Measurements from ENCODE around the gene DNAJC4. TPM values are rescaled to one million over a fixed set of nuclear protein-coding genes. Genes with fewer than 3 reads are reported as not detected.

Gene DNAJC4
- total and polyA plus RNA-seq, 2 of the 8 experiments (the other 6 are each of a cell fraction or from before 2014, with no cell fraction given), result 14.6 to 31.0 TPM

GRCh38 chr11:64238076-64238475 lies 7.7 kb downstream of the DNAJC4 start:
- H2BK120ac ChIP-seq (replicated peaks; ENCODE audit: low read depth, low read length), result no peak overlapping the region
- H2AK5ac ChIP-seq (ENCODE audit: low read depth, low read length), result no peak overlapping the region
- no peak overlapping the region for H4K5ac ChIP-seq (ENCODE audit: insufficient read length, low read depth, low read length)
- no peak overlapping the region for H3K18ac ChIP-seq (ENCODE audit: extremely low read depth, low read length)
- no peak overlapping the region for H2AFZ ChIP-seq (ENCODE audit: low read length)
- no peak overlapping the region for H4K8ac ChIP-seq (ENCODE audit: extremely low read depth, insufficient read depth, low read length)
- peaks cover 0 to 5% (median 1%) of the 10 kb centered on the region in 4 experiments; a peak in 1 of 8 replicates for H3K36me3 ChIP-seq (ENCODE audit: control insufficient read depth in 2 of 4, insufficient read depth in 4 of 4, low read length in 3 of 4)
- peaks cover 0 to 17% (median 7%) of the 10 kb centered on the region in 4 experiments; a peak in 6 of 7 replicates for H3K4me1 ChIP-seq (replicated peaks in 1 of 4; ENCODE audit: control insufficient read depth in 3 of 4, insufficient read depth in 4 of 4, low read length in 3 of 4)
- no peak overlapping the region for H3K56ac ChIP-seq (replicated peaks; ENCODE audit: insufficient read length, low read depth, low read length)
- ChIA-PET POLR2A (ENCODE audit: partially characterized antibody) (interaction anchor here (1.0 to 11.9 kb wide), 9 partner anchors 9 to 79 kb away, joined by 3 to 190 read pairs (median 4); partner anchors contain the start of genes FKBP2, NUDT22, PLCB3 and PPP1R14B), CTCF (ENCODE audit: partially characterized antibody) (interaction anchor here (0.6 to 8.6 kb wide), 9 partner anchors 9 to 1495 kb away, joined by 3 to 51 read pairs (median 6); partner anchors contain the start of genes FERMT3, PLCB3 and PPP1R14B)
- TF ChIP-seq NRF1 (IDR thresholded peaks at IDR 0.05; ENCODE audit: low read depth, low read length) (no peak), FOSL1 (IDR thresholded peaks at IDR 0.05; ENCODE audit: insufficient read depth, low read depth, low read length) (no peak), CBX8 (IDR thresholded peaks at IDR 0.05; ENCODE audit: borderline replicate concordance, low read depth, low read length) (no peak), SIRT6 (IDR thresholded peaks at IDR 0.05; ENCODE audit: low read length) (no peak), HDAC6 (IDR thresholded peaks at IDR 0.05; ENCODE audit: low read depth, low read length) (no peak), EZH2 (IDR thresholded peaks at IDR 0.05; ENCODE audit: low read depth, low read length, severe bottlenecking) (no peak), KDM4A (IDR thresholded peaks at IDR 0.05; ENCODE audit: low read depth, low read length, severe bottlenecking) (no peak), POU5F1 (IDR thresholded peaks at IDR 0.05; ENCODE audit: low read depth, low read length) (no peak), SP4 (IDR thresholded peaks at IDR 0.05; ENCODE audit: low read length) (no peak), RBBP5 (IDR thresholded peaks at IDR 0.05; ENCODE audit: borderline replicate concordance, low read depth, low read length) (no peak), CEBPB (IDR thresholded peaks at IDR 0.05; ENCODE audit: low read depth, low read length) (no peak), BCL11A (IDR thresholded peaks at IDR 0.05; ENCODE audit: low read depth in 2 of 2, low read length in 2 of 2) (no peak)
- TF ChIP-seq, protein P1, sequence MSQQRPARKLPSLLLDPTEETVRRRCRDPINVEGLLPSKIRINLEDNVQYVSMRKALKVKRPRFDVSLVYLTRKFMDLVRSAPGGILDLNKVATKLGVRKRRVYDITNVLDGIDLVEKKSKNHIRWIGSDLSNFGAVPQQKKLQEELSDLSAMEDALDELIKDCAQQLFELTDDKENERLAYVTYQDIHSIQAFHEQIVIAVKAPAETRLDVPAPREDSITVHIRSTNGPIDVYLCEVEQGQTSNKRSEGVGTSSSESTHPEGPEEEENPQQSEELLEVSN (IDR thresholded peaks at IDR 0.05), result no peak
- no peak overlapping the region for H3K23ac ChIP-seq (ENCODE audit: insufficient read length)
- 97% methylated on average over 9 of the region's 9 CpGs; no CpG with 5 or more reads in 1 of the 2 experiments for WGBS, 2 experiments (ENCODE audit: extremely low coverage in 1 of 2, insufficient coverage in 1 of 2, insufficient read length in 1 of 2, insufficient replicate concordance in 2 of 2, low coverage in 1 of 2, low lambda C conversion rate in 2 of 2, missing lambda C conversion rate in 1 of 2)
- DNase-seq (ENCODE audit: low read depth in 1 of 2, low spot score in 2 of 2), result no peak
- H3K14ac ChIP-seq (ENCODE audit: insufficient read length), result no peak overlapping the region
- H3K9ac ChIP-seq (replicated peaks in 1 of 4; ENCODE audit: extremely low read depth in 1 of 4, low read depth in 3 of 4, low read length in 3 of 4), result no peak overlapping the region
- H2BK12ac ChIP-seq (ENCODE audit: low read depth, low read length), result no peak overlapping the region
- H3K4me3 ChIP-seq (ENCODE audit: extremely low read depth in 1 of 4, insufficient read depth in 2 of 4, low read depth in 3 of 4, low read length in 4 of 4), result no peak overlapping the region
- no peaks in the 10 kb centered on the region for H3K79me1 ChIP-seq (ENCODE audit: low read depth, low read length)
- H2BK20ac ChIP-seq (ENCODE audit: low read length), result no peak overlapping the region
- H3K27ac ChIP-seq (ENCODE audit: low read depth, low read length), result no peak overlapping the region
- H3K79me2 ChIP-seq (ENCODE audit: control insufficient read depth in 1 of 2, insufficient read depth in 2 of 2, low read length in 2 of 2), result peaks cover 0 to 5% of the 10 kb centered on the region in 2 experiments; a peak in 1 of 4 replicates
- H4K20me1 ChIP-seq (replicated peaks in 1 of 2; ENCODE audit: control insufficient read depth in 1 of 2, insufficient read depth in 2 of 2, low read length in 2 of 2), result peaks cover 0 to 8% of the 10 kb centered on the region in 2 experiments
- H2BK15ac ChIP-seq (ENCODE audit: low read length), result no peak overlapping the region
- peaks cover 0 to 3% (median 0%) of the 10 kb centered on the region in 4 experiments; a peak in 3 of 7 replicates for H3K27me3 ChIP-seq (replicated peaks in 1 of 4; ENCODE audit: control insufficient read depth in 3 of 4, extremely low read depth in 1 of 4, insufficient read depth in 3 of 4, low read length in 3 of 4)
- H2BK5ac ChIP-seq (ENCODE audit: low read depth, low read length), result no peak overlapping the region
- no peaks in the 10 kb centered on the region for H3K9me3 ChIP-seq (ENCODE audit: insufficient read depth in 2 of 2, low read depth in 1 of 2, low read length in 1 of 2)
- H3K4ac ChIP-seq (replicated peaks; ENCODE audit: insufficient read length, low read depth, low read length), result no peak overlapping the region
- no peak overlapping the region for H4K91ac ChIP-seq (replicated peaks; ENCODE audit: insufficient read length, low read length)
- FAIRE-seq, result no peak
- H3K23me2 ChIP-seq (ENCODE audit: low read depth, low read length), result peaks cover 18% of the 10 kb centered on the region
- no peak overlapping the region for H3K4me2 ChIP-seq (ENCODE audit: insufficient read depth in 1 of 2, low read depth in 2 of 2, low read length in 2 of 2)

Measured in H1 (cell line).